NOMO-1 (cell line): ENCODE measurements around the gene PRKCD.

ENCODE experiments used
- DNase-seq, 2 experiments: peaks; one replicate each; lab custom pipeline; 2025; ENCODE audit not compliant: unreplicated experiment in 2 of 2; lab: John Stamatoyannopoulos, UW

Gene PRKCD

DNA sequence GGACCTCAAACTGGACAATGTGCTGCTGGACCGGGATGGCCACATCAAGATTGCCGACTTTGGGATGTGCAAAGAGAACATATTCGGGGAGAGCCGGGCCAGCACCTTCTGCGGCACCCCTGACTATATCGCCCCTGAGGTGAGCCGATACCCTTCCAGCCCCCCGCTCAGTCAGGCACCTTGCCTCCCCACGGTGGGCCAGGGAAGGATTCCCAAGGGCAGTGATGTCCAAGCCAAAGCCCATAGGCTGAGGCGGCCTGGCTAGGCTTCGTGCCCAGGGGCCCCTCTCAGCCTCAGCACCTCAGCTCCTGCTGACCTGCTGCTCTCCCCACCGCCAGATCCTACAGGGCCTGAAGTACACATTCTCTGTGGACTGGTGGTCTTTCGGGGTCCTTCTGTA lies 27.7 kb downstream of the PRKCD start:
- no peak for DNase-seq

DNA sequence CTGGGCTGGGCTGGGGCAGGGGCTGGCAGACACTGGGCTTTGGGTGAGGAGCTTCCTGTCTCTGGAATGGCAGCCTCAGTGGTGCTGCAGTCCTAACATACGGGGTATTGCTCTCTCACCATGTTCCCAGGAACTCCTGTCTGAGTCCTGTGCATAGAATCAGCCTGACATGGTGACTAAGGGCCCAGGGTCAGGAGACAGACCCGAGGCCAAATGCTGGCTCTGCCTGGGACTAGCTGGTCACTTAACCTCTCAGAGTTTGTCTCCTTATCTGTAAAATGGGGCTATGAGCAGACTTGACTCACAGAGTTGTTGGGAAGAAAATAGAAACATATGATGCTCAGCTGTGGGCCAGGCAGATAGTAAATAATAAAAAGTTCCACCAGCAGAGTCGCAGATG lies 28.3 kb downstream of the PRKCD start:
- DNase-seq: no peak

DNA sequence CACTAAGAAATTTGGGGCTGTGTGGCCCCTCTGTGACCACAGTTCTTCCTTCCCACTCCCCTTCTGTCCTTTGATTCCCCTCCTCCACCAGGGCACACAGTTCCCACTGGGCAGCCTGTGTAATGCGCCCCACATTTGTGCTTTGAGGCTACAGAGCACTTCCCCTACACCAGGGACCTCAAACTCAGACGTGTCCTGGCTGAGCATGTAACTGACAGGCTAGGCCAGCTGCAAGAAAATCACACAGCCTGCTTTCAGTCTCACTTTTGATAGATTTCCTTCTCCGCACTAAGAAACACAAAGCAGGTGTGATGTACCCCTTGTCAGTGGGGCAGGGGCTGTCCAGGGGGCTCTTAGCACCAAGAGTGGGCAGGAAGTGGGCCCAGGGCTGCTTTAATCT lies 29.6 kb downstream of the PRKCD start:
- no peak for DNase-seq

DNA sequence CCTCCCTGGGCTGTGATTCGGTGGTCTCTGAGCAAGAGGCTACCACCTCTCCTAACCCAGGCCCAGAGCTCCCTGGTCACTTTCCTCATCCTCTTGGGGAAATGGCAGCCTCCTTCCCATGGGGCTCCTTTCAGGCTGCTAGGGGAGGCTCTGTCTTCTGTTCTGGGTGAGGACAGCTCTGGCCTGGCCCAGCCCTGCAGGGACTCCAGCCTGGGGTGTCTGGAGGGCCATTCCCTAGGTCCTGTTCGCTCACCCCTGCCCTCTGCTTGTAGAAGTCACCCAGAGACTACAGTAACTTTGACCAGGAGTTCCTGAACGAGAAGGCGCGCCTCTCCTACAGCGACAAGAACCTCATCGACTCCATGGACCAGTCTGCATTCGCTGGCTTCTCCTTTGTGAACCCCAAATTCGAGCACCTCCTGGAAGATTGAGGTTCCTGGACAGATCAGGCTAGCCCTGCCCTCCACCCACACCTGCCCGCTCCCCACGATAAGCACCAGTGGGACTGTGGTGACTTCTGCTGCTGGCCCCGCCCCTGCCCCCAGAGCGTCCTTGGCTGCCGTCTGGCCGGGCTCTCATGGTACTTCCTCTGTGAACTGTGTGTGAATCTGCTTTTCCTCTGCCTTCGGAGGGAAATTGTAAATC lies 30.9 kb downstream of the PRKCD start:
- DNase-seq: no peak

DNA sequence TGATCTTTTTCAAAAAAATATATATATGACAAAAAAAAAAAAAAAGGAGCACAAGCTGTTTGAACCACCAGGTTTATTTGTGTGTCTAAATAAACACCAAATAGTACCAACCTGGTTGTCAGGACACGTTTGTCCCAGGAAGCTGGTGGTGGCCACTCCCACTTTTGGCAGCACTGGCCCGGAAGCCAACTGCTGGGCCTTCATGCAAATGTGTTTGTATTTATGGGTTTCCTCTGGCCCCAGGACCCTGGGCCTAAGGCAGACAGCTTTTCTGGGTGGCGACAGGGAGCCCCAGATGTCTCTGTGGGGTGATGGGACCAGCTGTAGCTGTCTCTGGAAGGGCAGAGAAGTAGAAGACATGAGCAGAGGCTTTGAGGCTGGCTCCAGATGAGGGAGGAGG lies 31.6 kb downstream of the PRKCD start:
- DNase-seq: no peak

DNA sequence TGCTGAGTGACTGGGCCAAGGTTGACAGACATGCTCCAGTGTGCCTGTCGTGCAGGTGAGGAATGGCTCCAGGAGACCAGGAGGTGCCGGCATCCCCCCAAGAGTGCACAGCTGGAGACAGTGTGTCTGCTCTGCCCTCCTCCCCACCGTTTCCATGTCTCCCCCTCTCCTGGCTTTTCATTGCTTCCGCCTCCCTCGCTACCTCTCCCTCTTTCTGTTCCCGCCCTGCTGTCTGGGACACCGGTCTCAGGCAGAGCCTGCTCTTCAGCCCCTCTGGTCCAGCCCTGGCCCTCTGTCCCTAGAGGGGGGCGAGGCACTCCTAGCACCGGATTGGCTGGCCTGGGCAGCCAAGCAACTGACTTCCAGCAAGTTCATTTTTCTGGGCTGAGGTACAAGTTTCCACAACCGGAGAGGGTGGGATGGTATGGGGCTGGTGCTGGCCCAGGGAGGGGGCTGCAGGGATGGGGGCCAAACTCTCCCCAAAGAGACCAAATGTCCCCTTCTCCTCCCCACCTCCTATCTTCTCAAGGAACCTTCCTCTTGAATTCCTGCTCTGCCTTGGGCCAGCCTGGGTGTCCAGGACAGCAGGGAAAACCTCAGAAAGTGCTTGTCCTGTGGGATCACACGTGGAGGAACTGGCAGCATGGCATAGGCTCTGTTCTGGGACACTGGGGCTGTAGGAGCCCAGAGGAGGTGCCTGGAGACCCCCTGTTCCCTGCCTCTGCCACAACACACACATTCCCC lies 32.6 kb downstream of the PRKCD start:
- no peak for DNase-seq

DNA sequence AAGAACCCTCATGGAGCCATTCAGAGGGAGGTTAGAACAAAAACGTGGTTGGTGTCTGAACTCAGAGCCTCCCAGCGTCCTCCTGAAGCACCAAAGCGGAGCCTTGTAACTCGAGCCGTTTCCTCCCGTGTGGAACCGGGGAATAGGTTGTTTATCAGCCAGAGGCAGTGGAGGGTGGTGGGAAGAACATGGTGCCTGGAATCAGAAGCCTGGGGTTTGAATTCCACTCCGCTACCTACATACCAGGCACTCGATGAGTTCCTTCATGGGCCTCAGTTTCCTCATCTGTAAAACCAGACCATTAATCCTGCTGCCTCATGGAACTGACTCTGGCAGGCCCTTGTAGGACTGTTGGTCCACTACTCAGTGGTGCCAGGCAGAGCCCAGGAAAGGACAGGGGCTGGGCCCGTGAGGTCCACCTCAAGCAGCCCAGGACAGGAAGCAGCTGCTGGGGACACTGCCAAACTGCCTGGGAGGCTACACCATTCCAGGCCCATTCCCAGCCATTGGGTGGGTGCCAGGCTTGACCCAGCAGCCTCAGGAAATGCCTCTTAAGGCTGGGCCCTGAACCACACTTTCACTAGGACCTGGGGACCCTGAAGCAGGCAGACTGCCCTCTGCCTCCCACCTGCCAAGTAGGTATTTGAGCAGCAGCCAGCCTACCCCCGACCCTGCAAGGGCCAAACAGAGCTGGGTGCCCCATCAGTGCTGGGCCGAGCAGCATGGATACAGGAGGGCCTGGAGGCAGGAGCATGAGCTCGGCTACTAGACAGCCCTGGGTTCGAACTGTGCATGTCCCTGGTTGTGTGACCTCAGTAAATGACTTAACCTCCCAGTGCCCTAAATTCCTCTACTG lies 33.4 kb downstream of the PRKCD start:
- DNase-seq: no peak

DNA sequence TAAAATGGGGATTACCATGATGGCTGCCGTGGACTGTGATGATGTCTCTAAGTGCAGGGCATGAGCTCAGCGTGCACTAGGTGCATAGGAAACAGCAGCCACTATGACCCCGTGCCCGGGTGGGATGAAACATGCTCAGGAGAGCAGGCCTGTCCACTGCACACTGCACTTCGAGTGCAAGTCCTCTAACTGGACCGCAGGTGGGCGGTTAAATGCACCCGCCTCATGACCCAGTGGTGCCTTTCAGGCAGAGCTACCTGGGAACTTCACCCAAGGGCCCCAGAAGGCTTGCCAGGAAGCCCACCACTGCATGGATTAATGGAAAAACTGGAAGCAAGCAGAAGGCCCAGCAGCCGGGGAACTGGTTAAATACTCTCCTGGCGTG lies 34.0 kb downstream of the PRKCD start:
- DNase-seq: no peak

DNA sequence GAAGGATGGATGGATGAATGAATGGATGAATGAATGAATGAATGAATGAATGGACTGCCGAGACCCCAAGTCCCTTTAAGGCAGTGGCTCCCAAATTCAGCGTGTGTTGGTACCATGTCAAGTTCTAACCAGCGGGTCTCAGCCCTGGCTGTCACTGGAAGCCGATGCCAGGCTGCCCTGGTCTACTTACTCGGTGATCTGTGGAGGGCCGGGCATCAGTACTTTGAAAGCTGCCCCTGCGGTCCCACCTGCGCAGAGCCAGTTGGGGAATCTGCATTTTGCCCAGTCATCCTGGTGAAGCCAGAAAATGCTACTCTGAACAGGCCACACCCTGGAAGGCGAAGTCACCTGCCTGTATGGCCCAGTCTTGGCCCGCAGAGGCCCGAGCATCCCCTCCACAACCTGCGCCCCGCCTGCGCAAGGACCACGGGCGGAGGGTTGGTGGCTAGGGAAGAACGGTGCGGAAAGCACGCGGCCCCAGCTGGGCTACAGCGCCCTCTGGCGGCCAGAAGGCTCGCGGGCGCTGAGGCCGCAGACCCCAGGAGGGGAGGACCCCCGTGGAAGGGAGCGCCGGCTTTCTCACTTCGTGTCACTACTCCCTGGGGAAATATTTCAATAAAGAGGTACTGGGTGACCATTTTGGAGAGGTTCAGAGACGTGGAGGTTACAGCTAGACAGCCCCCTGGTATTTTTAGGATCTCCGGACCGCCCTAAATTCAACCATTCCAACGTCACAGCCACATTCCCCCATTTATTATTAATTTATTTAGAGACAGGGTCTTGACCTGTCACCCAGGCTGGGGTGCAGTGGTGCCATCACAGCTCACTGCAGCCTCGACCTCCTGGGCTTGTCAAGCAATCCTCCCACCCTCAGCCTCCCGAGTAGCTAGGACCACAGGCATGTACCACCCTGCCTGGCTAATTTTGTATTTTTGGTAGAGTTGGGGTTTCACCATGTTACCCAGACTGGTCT lies 34.9 kb downstream of the PRKCD start:
- peak; percentile 41 to 53 for DNase-seq

DNA sequence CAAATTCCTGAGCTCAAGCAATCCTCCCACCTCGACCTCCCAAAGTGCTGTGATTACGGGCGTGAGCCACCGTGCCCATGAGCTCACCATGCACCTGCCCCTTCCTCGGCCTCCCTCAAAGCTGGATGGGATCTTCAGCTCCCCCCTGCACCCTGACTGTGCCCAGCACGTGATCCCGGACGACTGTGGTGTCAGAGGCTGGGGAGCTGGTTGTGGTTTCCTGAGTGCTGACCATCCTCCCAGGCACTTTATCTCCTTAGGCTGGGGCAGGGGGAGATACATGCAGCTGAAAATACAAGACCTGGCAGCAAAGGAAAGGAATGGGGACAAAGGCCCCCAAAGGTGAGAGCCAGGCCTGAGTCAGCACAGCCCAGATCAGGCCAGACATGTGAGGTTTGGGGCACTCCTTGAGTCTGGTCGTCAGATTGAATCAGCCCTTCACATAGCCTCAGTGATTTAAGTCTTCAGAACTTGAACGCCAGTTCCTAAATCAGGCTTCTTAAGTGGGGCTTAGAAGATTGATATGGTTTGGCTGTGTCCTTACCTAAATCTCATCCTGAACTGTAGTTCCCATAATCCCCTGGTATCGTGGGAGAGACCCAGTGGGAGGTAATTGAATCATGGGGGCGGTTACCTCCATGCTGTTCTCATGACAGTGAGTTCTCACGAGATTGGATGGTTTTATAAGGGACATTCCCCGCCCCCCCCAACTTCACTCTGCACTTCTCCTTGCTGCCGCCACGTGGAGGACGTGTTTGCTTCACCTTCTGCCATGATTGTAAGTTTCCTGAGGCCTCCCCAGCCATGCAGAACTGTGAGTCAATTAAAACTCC lies 35.8 kb downstream of the PRKCD start:
- peak; percentile 29 to 58 for DNase-seq

DNA sequence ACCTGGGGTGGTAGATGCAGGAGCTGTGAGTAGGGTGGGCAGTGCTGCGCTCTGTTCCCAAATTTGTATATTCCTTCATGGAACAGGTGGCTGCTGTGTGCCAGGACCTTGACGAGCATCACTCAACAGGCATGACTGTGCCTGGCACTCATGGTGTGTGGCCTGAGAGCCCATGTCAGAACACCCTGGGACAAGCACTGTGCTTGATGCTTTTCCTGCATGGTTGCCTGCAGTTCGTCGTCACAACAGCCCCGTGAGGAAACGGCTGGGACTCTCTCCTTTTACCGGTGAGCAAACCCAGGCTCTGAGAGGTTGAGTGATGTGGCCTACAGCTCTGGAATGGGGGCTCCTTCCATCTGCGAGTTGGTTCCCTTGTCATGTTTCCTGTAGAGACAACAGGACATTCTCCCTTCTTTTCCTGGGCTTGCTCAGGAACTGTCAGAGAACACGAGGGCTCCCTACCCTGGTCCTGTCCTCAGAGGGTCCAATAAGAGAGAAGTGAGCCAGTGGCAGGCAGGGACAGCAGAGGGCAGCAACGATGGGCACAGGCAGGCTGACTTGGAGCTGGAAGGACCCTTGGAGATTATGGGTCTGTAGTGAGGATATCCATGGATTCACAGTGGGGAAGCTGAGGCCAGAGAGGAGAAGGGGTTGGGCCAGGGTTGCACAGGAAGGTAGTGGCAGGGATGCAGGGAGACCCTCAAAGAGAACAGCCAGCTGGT lies 37.4 kb downstream of the PRKCD start:
- DNase-seq: no peak

DNA sequence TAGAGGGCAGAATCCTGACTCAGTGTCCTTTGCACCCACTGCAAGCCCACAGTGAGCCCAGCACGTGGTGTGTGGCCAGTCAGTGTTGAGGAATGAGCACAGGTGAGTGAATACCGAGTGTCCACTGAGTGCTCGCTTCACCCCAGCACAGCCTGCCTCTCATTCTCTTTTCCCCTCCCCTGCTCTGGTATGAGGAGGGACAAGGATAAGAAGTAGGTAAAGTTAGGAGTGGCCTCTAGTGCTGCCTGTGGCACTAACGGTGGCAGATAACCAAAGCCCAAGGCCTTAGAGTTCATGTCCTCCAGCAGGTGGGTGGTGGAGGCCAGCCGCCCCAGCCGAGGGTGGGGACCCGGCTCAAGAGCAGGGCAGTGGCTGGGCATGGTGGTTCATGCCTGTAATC lies 38.0 kb downstream of the PRKCD start:
- no peak for DNase-seq

DNA sequence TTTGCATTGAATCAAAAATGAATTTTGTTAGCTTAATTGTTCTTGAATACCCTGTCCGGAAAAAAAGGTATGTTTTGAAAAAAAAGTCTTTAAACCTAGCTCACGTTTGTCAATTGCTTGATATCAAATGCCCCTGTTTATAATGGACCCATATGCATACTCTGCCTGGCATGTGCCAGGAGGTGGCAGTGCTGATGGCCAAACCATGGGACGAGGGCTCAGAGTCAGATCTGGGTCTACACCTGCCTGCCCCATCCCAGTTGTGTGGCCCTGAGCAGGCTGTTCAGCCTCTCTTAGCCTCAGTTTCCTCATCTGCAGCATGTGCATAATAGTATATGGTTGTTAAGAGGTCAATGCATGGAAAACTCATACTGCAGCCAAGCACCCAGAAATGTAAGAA lies 38.8 kb downstream of the PRKCD start:
- no peak for DNase-seq

DNA sequence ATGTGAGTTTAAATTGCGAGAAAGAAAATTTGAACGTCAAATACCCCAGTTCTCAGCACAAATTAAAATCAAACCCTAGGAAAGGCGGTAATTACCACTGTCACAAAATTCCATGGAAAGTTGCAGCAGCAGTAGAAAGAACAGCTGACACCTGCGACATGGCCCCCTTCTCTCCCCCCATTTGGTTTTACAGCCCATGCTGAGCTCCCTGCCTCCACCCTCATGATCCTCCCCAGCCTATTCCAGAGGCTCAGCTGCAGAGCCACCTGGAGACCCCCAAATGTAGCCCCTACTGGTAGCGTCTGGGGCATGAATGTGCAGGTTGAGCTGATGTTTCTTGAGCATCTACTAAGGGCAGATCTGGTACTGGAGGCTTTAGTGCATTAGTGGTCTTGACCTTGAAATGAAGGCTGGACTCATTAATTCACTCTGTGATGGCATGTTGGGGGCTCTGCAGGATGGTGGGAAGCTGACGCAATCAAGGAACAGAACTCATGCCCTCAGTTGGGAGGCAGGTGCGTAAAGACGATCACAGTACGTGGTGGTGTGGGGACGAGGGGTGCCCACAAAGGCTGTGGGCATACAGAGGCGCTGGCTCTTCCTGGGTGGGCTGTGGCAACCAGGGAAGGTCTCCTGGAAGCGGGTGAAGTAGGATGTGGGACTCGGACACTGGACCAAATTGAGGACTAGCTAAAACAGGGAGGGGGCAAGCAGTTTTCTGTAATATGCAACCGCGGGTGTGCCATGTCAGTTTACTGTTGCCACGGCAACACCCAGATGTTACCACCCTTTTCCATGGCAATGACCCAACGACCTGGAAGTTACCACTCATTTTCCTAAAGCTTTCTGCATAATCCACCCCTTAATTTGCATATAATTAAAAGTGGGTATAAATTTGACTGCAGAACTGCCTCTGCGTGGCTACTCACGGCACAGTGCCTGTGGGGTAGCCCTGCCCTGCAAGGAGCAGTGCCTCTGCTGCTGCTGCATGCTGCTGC lies 39.8 kb downstream of the PRKCD start:
- no peak for DNase-seq

DNA sequence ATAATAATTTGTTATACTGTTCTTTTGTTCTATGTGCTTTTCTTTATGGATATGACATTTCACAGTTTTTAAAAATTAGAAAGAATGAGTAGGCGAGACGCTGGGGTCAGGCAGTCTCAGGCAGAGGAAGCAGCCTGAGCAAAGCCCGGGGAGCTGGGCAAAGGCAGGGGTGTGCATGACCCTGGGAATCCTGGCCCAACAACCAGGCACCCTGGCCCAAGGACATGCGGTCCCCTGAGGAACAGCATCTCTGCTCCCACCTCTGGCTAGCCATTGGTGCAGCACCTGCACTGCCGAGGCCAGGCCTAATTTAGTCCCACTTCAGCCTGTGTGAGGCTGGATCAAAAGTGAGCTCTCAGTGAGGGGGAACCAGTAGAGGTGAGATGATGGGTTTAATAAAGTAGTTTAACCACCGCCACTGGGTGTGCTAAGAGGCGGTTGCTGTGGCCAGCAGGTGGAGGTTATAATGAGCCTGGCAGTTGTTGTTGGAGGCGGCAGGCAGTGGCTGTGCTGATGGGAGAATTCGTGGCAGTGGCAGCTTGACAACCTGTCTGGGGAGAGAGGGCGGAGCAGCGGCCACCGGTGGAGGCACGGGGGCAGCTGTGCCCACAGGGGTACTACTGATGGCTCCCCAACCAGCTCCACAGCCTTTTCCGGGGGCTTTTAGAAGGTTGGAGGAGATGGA lies 41.5 kb downstream of the PRKCD start:
- no peak for DNase-seq

DNA sequence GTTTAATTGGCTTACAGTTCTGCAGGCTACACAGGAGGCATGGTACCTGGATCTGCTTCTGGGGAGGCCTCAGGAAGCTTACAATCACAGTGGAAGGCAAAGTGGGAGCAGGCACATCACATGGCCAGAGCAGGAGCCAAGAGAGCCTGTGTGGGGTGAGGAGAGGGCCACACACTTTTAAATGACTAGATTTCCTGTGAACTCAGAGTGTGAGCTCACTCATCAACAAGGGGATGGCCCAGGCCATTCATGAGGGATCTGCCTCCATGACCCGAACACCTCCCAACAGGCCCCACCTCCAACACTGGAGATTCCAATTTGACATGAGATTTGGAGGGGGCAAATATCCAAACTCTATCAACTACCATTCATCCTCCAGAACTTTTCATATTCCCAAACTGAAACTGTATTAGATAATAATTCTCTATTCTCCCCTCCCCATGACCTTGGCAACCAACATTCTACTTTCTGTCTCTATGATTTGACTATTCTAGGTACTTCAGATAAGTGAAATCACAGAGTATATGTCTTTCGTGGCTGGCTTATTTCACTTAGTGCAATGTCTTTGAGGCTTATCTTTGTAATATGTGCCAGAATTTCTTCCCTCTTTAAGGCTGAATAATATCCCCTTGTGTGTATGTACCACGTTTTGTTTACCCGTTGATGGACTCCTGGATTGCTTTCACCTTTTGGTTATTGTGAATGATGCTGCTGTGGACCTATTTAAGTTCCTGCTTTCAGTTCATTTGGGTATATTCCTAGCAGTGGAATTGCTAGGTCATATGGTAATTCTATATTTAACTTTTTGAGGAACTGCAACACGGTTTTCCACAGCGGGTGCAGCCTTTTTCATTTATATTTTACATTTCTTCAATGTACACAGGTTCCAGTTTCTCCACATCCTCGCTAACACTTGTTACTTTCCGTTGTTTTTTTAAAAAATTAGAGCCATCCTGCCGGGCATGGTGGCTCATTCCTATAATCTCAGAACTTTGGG lies 51.0 kb downstream of the PRKCD start:
- DNase-seq: peak in 1 of 2 experiments; percentile 30
